HG03442 (cell line): ENCODE data around the gene EME2.
"Not testable (repeated sequence)": the region's sequence is repeated elsewhere in the genome, so short reads cannot be mapped to it uniquely, and the experiment has no call there.

Experiments
- ATAC-seq: cut with Tn5 transposase; IDR thresholded peaks from one replicate; pipeline ENCODE4 v1.9.1; 2021; ENCODE audit warnings: mild to moderate bottlenecking, moderate library complexity; ENCODE audit not compliant: unreplicated experiment

Gene EME2

DNA sequence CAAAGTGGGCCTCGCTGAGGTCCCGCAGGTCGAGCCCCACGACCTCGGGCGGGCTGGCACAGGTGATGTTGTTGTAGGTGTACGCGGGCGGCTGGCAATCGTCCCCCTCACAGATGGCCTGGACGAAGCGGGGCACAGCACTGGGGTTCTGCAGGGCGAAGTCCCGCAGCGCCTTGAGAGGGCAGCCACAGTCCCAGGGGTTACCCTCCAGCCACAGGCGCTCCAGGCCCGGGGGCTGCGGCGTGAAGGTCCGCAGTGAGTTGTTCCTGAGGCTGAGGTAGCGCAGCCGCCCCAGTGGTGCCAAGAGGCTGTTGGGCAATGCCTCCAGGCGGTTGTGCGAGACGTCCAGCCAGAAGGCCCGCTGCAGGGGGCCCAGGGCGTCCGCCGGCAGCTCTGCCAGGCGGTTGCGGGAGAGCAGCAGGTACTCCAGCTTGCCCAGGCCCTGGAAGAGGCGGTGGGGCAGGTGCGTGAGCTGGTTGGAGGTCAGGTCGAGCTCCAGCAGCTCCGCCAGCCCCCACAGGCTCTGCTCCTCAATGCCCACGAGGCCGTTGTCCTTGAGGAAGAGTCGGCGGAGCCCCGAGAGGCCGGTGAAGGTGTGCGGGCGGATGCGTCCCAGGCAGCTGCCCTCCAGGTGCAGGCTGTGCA is 18.1 kb downstream of the EME2 start:
- ATAC-seq, result no peak

DNA sequence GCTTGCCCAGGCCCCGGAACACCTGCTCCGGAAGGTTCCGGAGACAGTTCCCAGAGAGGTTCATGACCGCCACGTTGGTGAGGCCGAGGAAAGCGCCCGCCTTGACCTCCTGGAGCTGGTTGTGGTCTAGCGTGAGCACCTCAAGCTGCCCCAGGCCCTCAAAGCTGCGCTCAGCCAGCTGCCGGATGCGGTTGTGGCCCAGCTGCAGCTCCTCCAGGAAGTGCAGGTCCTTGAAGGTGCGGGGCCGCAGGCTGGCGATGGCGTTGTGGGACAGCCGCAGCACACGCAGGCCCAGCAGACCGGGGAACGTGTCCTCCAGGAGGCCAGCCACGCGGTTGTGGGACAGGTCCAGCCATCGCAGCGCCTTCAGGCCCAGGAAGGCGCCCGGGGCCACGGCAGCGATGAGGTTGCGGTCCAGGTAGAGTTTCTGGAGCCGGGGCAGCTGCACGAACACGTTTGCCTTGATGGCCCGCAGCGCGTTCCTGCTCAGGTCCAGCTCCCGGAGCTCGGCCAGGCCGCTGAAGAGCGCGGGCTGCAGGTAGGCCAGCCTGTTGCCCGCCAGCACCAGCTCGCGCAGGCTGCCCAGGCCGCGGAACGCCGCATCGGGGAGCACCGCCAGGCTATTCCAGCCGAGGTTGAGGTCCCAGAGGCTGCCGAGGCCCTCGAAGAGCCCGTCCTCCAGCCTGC is 18.8 kb downstream of the EME2 start:
- ATAC-seq, result no peak

DNA sequence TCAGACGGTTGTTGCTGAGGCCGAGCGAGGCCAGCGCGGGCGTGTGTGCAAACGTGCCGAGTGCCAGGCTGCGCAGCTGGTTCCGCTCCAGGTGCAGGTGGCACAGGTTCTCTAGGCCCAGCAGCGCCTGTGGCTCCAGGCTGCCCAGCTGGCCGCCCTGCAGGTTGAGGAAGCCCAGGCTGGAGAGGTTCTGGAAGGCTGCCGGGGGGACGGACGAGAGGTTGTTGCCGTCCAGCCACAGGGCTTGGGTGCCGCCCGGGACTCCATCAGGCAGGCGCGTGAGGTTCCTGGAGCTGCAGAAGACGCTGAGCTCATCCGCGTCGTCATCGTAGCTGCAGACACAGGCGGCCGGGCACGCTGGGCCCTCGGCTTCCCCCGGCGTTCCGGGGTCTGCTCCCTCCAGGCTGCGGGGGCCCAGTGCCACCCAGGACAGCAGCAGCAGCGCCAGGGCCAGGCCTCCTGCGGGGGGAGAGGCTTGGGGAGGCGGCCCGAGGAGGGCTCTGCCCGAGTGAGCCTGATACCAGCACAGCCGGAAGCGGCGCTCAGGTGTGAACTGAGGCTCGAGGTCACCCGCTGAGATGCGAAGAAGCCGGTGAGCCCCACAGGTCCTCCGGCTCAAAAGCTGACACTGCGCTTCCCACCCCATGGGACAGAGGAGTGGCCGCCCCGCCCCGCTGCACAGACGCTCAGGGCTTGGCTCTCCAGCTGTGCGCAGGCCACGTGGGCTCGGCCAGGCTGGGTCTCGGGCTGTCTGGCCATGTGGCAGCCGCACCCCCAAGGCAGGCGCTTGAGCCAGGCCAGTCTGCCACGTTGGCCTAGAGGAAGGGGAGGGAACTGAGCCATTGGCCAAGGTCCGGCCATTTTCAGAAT is 19.6 kb downstream of the EME2 start:
- ATAC-seq, result no peak

DNA sequence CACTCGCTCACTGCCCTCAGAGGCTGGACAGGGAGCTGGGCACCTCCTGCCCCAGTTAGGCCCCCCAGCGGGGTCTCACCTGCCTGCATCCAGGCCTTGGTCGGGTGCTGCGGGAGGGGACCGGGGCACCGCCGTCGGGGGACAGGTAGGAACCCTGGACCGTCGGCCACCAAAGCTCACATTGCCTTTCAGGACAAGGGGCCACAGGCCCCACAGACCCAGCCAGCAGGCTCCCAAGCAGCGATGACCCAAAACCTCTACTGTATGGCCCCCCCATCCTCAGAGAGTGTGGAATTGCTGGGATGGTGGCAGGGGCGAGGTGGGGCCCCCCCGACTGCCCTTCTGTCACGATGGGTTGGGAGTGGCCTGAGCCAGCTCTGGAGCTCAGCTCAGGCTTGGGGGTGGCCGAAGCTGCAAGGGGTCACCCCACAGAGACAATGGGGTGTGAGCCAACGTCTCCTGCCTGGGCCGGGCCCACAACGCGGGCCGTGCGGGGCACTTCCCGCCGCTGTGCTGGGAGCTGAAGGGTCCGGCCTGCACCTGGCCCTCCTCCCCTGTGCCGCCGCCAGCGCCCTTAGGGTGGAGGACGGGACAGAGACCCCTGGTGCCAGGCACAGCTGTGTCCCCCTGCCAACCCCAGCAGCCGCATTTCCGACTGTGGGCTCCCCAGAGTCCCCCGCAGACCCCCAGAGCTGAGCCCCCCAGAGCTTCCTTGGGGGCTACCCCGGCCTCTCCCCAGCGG is 20.4 kb downstream of the EME2 start:
- ATAC-seq, result no peak

DNA sequence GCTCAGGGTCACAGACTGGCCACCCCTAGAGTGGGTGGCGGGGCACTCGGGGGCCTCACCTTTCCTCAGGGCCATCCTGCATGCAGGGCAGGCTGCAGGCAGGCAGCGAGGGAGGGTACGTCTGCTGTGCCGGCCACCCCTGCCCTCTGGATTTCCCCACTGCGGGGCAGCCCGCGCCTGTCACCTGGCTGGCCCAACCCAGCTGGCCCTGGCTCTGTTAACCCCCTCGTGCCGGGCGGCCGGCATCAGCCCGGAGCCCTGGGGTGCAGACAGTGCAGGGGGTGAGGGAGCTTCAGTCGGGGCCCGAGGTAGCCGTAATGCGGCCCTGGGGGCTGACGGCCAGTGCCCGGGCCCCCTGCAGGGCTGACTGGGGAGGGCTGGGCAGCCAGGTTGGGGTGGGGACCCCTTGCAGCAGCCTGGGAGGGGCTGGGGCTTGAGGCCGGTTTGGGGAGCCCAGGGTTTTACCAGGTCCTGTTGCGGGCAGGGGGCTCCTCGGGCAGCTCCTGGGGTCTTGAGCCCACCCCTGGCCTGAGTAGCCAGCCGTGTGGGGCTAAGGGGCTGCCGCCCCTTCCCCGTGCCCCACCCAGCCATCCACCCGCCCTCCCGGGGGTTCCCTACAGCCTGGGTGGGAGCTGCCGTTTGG is 21.1 kb downstream of the EME2 start, which contains the start of gene IGFALS:
TSS of gene IGFALS (minus strand) at position 128 of the 643 bp plus-strand sequence. CDS start at position 75, 53 bp downstream.
- ATAC-seq, result no peak

DNA sequence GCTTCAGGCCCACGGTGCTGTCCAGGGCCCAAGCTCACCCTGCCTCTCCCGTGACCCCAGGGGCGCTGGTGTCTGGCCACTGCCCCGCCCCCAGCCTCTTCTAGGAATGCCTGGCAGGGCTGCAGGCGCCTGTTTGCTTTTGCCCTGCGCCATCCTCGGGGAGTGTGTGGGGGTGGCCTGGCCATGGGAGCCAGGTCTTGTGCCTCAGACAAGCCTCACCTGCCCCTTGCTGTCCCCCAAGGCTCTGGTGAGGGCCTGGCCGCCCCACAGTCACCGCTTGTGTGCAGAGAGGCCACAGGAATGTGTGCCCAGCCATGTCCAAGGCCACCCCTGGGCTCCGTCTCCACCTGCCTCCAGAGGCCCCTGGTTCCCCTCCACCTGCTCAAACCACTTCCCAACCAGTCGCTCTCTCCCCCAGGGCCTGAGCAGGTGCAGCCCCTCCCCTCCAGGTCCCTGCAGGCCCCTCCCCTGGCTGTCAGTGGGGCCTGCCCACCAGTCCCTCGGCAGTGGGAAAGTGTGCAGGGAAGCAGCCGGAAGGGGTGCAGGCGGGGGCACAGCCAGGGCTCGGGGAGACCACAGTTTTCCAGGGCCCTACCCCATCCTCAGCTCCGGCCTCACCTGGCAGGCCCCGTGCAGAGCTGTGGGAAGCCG is 21.7 kb downstream of the EME2 start:
- ATAC-seq, result no peak

DNA sequence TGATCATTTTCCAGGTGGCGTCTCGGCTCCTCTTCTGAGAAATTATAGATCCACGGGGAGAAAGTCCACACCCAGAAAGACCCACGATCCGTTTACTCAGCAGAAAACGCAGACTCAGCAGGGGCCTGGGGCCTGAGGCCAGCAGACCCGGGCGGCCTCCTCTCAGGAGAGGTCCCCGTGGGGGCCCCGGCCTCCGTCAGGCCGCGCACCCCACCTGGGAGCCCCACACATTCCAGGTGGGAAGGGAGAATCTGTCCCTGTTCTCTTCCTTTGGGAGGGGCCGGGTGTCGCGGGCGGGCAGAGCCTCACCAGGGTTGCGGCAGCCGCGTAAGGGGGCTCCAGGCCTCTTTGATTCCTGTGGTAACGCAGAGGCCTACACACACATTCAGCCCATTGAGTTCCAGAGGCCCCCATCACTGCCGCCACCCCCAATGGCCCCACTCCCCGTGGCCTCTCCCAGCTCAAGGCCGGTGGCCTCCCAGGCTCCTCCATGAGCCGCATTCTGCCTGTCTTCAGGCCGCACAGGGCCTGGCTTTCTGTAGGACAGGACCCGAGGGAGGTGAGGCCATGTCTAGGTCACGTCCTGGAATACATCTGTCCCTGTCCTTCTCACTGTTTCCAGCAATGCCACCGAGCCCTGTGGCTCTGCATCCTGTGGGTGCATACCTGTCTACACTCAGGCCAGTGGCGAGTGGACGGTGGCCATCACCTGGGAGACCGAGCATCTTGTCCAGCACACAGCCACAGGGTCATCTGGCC is 22.5 kb downstream of the EME2 start:
- ATAC-seq, result no peak

DNA sequence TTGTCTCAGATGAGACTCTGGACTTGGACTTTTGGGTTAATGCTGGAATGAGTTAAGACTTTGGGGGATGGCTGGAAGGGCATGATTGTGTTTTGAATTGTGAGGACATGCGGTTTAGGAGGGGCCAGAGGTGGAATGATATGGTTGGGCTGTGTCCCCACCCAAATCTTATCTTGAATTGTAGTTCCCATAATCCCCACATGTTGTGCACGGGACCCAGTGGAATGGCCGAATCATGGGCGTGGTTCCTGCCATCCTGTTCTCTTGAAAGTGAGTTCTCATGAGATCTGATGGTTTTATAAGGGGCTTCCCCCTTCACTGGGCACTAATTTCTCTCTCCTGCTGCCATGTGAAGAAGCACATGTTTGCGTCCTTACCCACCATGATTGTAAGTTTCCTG is 26.7 kb downstream of the EME2 start:
- not testable (repeated sequence) for ATAC-seq

DNA sequence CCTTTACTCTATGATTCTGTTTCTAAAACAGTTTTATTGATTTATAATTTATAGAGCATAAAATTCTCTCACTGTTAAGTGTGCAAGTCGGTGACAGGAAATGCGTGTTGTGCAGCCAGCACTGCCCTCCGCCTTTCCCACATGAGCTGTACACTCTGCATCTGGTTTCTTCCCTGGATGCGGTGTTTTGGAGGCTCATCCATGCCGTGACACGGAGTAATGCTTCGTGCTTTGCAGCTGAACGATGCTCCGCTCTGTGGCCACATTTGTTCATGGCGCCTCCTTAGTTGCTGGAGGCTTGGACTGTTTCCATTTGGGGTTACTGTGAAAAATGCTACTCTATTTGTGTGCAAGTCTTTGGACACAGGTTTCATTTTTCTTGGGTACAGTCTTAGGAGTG is 28.1 kb downstream of the EME2 start:
- ATAC-seq, result no peak

DNA sequence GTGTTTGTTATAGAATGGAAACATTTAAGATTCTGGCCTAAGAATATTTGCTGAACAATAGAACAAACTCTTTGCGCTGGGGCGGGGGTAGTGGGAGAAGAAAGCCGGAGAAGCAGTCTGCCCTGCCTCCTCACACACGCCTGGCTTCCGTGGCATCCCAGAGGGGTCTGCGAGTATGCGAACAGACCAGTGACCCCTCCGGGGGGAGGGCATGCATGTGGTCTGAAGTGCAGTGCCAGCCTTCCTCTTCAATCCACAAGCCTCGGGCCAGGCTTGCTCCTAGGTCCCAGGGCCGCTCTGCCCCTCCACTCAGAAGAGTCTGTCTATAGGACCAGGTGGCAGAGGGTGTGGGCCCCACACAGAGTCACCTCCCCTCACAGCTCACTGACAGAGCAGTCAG is 35.0 kb downstream of the EME2 start:
- no peak for ATAC-seq

DNA sequence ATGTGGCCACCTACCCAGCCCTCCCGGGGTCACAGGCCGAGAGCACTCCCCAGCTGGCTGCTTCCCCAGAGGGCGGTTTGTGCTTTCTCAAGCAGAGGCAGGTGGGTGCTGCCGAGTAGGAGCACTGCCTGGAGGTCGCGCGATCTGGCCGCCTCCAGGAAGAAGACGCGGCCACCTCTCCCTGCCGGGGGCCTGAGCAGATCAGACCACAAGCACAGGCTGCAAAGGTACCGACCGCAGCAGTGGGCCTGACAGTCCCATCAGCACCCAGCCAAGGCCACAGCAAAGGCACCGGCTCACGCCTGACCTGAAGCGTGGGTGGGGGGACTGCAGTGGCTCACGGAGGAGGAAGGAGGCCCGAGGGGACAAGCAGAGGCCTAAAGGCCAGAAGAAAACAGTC is 36.1 kb downstream of the EME2 start:
- no peak for ATAC-seq

DNA sequence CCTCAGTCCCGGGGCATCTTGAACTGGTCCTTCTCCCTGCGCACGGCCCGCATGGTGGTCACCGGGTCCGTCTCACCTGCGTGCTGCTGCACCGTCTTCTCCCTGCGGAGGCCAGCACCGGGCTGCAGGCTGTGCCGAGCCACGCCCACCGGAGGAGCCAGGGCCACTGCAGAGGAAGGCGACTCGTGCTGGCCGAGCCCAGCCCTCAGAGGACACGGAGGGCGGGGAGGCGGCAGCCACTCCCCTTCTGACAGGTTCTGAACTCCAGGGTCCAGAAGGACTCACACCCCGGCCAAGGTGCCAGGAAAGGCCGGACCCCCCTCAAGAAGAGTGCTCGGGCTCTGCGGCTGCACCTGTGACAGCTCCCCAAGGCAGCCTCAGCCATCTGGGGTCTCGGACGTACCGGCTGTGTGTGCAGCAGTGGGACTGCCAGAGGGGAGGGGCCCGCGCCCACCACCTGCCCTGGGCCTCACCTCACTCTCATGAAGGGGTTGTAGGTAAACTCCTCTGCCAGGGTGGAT is 36.7 kb downstream of the EME2 start:
- no peak for ATAC-seq

DNA sequence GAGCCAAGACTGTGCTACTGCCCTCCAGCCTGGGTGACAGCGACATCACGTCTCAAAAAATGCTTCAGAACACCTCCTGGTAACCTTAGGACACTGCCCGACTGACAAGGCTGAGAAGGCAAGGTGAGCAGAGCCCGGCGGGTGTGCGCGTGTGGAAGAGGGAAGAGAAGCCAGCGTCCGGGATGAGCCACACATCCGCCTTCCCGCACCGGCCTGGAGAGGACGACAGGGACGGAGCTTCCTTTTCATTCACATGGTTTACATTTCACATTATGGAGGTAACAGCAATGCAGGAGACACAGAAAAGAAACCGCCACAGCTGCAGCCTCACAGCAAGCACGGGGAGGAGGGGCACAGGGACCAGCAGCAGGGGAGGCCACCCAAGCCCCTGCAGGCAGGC is 37.5 kb downstream of the EME2 start:
- ATAC-seq, result no peak

DNA sequence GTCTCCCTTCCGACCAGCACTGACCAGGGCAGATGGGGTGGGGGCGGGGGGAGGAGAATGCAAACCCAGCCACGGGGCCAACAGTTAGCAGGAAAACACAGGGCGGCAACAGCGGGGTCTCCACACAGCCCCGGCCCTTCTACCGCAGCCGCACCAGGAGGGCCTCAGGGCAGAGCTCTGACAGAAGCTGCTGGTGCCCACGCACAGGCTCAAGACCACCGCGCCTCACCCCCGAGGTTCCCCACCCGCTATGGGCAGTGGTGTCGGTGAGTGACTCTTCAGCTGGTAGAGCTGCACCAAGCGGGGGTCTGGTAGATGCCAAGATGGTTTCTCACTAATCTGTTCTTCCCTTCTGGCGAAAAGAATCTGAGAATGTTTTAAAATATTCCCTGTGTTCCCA is 37.9 kb downstream of the EME2 start:
- no peak for ATAC-seq

DNA sequence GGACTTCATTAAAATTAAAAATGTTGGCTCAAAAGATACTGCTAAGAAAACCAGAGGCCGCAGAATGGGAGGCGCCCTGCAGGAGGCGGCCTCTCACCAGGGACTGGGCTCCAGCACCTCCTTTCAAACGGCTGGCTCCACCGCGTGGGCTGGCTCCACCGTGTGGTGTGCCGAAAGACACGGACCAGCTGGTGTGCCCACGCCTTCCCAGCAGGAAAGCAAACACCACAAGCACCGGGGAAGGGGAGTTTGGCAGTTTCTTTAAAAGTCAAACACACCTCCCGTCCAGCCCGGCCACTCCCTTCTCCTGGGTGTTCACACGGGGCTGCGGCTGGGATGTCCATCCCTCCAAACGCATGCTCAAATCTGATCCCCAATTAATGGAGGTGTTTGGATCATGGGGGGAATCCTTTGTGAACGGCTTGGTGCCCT is 40.1 kb downstream of the EME2 start:
- ATAC-seq, result no peak

DNA sequence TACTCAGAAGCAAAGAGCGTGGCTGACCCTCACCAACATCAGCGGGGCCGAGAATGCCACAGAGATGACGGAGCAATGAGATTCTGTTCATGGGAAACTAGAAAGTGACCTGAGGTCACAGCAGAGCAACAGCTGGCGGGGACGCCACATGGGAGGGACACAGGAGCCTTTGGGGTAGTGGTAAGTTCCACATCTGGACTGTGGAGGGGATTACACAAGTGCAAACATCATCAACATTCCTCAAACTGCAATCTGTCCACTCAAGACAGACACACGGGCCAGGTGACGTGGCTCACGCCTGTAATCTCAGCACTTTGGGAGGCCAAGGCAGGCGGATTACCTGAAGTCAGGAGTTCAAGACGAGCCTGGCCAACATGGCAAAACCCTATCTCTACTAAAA is 42.9 kb downstream of the EME2 start:
- no peak for ATAC-seq

DNA sequence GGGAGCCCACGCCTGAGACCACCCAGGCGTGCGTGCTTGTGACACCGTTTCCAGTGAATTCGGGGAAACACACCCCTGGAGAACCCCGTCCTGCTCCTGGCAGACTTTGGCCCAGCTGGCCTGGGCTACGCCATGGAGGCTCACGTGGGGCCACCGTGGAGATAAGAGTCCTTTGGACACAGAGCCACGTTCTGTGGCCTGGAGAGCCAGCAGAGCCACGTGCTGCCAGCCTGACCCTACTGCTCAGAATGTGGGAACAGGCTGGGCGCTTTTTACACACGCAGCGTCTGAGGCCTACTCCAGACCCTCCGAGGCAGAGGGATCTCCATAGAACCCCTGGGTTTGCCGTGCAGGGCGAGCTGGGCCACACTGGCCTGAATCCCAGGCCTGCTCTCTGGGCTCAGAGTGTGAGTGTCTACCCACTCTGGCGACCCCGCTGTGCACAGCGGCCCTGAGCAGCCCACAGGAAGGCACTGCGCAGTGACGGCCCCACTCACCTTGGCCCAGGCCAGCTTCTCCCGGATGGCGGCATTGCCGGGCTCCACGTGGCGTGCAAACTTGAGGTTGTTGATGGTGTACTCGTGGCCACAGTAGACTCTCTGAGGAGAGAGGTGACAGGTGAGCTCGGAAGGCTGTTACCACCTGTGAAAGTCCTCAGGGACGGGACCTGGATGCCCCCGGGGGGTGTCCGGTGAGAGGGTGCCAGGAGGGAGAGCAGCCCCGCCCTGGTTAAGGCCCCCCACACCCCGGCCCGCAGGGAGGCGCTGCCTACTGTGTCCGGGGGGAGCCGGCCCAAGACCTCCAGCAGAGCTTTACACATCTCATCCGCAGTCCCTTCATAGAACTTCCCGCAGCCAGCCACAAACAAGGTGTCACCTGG is 44.0 kb downstream of the EME2 start:
- ATAC-seq, result no peak

DNA sequence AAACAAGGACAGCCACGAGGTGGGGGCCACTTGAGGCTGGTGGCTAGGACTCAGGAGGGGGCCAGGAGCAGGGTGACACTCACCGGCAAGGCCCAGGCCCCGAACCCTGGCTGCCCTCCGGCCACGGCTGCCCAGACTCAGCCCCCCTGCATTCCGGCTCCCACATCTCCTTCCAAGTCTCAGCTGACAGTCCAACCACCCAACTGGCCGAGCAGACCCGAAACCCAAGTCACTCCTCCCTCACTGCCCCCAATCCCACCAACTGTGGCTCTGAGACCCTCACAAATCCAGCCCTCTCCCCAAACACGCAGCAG is 44.6 kb downstream of the EME2 start:
- ATAC-seq, result no peak
